Right renal pelvis (tissue), 4 donors: Measurements from ENCODE around the gene MPHOSPH6. TPM values are rescaled to one million over a fixed set of nuclear protein-coding genes. Genes with fewer than 3 reads are reported as not detected.
"Not testable (repeated sequence)": the region's sequence is repeated elsewhere in the genome, so short reads cannot be mapped to it uniquely, and the experiment has no call there.

Source experiments
- DNase-seq, 4 donors: peaks; one replicate each; pipeline ENCODE4 v3.0.0-alpha.2; 2013; ENCODE audit warnings: low read depth in 4 of 4, low spot score in 3 of 4, missing footprints in 1 of 4
- polyA plus RNA-seq, 4 donors: library from polyadenylated mRNA; unstranded; fragments of 120-200 nt; gene quantifications; one replicate each; pipeline ENCODE4 v1.2.1, GENCODE V29; 2013; ENCODE audit not compliant: insufficient read length in 4 of 4

The MPHOSPH6 gene
- polyA plus RNA-seq, result 10 to 100 TPM; 40.7 to 51.6 (median 45.4) TPM

DNA sequence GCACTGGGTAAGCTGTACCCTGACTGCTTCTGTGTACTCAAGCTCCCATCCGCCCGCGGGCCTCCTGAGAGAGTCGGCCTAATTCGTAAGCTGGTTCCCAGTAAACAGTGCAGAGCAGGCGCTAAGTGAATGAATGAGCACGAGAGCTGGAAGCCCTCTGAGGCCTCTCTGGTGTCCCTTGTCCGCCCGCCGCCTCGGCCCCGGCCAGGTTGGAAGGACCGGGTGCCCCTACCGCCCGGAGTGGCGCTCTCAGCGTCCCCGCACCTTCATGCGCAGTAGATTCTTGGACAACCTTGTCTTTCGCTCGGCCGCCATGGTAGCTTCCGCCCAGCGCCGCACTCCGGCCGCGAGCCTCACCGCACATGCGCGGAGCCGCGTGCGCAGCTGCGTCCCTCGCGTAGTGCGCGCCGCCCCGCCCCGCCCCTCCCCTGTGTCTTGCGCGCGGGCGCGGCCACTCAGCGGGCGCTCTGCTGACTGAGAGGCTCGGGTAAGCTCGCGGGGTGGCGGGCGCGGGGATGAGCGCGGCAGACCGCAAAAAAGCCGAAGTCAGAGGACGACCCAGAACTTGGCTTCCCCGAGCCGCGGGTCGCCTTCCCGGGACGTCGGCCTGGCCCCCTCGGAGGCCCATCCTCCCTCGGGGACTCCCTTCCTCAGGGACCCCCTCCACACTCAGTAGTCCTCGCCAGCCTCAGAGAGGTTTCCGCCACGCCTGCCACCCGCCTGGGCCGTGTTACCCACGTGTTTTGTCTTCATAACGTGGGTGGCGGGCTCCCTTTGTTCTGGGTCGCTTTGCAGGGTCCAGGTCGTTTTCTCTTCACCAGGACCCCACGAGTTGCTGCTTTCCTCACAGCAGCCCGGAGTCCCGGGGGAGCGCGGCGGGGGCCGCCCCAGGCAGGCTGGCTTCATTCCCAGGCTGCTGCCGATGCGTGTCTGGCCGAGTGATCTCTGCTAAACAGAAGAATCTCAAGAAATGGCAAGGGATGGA, at the start of gene MPHOSPH6:
Gene MPHOSPH6 (minus strand): TSS at position 364 of the 985 bp plus-strand sequence. CDS start 49 bp downstream, at position 315.
- DNase-seq, result peak; percentile 77 to 84 (median 84)

DNA sequence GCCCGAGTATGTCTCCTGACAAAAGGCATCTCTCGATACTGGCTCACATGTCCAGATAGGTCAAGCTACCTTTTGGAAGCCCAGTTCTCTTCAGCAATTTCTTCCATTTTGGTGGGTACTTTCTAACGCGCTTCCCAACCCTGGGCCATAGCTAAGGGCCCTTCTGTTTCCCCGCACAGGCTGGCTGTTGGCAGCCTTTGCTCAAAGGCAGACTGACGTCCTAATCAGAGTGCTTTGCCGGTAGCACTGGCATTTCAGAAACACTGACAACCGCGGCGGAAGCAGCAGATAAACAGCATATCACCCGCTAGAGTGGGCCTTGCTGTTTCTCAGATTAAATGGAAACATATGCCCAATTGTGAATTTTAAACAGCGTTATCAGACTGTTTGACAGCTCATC, 49.3 kb upstream of the MPHOSPH6 start:
- no peak for DNase-seq

DNA sequence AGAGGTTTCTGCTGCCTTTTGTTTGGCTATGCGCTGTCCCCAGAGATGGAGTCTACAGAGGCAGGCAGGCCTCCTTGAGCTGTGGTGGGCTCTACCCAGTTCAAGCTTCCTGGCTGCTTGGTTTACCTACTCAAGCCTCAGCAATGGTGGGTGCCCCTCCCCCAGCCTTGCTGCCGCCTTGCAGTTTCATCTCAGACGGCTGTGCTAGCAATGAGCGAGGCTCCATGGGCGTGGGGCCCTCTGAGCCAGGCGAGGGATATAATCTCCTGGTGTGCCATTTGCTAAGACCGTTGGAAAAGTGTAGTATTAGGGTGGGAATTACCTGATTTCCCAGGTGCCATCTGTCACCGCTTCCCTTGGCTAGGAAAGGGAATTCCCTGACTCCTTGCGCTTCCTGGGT, 39.3 kb upstream of the MPHOSPH6 start:
- DNase-seq, result not testable (repeated sequence)

GRCh38 chr16:82203198-82203597, 33.2 kb upstream of the MPHOSPH6 start:
- DNase-seq, result no peak

- peak; percentile 45 to 73 (median 64) for DNase-seq
Measured at GRCh38 chr16:82201926-82202325, 31.9 kb upstream of the MPHOSPH6 start.

DNA sequence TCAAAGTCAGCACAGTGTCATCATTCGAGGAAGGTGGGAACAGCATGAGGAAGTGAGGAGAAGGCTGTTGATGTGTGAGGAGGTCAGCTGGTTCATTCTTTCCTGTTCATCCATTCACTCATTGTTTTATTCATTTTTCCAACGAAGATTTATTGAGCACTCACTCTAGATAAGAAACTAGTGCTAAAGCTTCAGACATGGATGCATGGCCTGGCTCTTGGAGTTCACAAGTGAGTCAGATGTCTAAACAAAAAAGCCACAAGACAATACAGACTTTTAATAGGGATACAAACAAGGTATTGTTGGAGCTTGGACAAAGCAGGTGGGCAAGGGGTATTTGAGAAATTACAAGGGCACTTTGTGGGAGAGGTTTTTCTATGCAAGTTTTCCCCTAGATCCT, 31.3 kb upstream of the MPHOSPH6 start:
- no peak for DNase-seq

DNA sequence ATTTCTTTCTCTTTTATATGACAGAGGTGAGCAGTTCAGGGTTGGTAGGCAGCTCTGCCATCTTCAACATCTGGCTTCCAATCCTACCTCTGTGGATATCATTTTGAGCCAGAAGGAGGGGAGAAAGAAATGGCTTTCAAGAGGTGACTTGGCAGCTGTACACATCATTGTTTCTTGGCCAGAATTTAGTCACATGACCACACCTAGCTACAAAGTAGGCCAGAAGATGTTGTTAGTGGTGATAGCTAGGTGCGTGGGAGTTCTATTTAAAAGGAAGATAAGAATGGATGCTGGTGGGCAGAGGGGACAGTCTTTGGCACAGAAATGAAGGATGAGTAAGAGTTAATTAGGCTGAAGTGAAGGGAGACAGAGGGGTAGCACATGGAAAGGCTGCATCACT, 29.2 kb upstream of the MPHOSPH6 start:
- DNase-seq, result no peak

DNA sequence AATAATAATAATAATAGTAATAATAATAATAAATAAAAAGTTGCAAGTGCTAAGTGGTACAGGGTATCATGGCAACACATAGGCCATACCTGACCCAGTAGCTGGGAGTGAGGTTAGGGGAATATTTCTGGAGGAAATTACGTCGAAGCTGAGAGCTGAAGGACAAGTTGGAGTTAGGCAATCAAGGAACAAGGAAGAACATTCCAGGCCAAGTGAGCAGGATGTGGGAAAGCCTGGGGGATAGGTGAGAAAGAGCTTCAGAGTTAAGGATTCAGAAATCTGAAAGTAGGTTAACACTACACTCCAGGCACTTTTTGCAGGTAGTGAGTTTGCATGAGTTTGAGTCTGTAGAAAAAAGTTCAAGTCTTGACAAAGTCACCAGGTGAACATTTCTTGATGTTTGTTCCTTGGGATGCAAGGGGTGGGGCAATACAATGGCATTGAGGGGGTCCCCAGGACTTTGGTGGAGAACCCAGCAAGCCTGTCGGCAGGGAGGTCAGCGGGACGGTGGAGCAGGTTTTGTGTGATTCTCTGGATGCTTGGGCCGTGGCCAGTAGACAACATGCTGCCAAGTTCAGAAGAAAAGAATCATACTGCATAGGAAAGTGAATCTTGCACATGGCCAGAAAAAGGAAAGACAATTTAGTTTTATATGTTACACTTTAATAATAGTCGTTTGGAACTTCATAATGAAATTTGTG, 27.7 kb upstream of the MPHOSPH6 start:
- DNase-seq, result no peak

DNA sequence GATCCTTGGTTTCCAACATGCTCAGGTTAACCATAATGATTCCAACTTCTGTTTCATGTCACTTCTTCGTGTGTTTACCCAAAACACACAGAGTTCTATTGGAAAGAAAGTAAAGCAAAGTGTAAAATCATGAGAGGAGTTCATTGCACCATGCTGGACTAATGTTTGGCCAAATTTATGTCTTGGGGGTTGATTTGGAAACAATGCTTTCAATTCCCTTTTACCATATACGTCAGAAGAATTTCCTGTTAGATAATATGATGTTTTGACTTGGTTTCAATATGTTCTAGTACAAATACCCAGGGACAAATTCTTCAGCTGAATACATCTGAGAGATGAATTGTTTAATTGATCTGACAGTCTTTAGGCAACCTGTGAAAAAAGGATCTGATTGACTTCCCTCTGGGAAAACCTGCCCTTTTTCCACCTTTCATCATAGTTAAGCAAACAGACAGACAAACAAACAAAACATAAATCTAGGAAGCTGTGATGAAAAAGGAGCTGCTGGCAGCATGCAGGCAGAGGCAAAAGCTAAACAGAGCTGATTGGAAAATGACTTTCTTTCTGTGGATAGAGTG, 26.0 kb upstream of the MPHOSPH6 start:
- DNase-seq, result no peak

GRCh38 chr16:82194086-82194485, 24.1 kb upstream of the MPHOSPH6 start:
- DNase-seq, result no peak

- no peak for DNase-seq
Measured at GRCh38 chr16:82192665-82193064, 22.6 kb upstream of the MPHOSPH6 start.

DNA sequence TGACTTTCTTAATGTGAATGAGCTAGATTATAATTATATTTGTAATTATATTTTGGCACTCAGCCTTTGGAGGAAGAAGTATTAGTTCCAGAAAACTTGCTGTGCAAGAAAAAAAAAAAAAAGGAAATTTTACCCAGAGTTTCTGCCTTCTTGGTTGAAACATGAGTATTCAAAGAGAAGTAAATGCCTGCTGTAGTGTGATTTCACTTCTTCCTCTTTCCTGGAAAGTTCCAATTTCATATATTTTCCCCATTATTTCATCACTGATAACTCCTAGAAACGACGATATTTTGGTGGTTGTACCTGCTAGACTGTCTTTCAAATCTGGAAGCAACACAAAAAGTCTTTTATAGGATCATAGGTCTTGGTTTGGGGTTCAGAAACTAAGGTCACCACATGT, 20.4 kb upstream of the MPHOSPH6 start:
- no peak for DNase-seq

DNA sequence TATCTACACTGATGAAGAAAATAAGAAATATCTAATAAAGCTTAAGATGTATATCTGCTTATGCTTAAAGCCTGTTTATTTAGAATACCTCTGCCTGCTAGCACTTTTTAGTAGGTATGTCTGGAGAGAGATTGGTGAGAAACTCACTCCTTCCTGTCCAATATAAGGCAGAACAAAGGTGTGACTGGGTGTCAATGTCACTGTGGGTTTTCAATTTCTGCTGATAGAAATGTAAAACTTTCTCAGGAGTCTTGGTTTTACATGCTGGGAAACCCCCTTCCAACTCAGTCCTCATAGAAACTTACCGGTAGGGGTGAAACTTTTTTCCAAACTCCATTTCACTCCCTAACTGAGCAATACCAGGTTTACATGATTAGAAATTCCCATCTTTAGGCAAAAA, 17.8 kb upstream of the MPHOSPH6 start:
- DNase-seq, result no peak

- DNase-seq, result no peak
Measured at GRCh38 chr16:82185012-82185411, 15.0 kb upstream of the MPHOSPH6 start.

- DNase-seq, result no peak
Measured at GRCh38 chr16:82184213-82184612, 14.2 kb upstream of the MPHOSPH6 start.

DNA sequence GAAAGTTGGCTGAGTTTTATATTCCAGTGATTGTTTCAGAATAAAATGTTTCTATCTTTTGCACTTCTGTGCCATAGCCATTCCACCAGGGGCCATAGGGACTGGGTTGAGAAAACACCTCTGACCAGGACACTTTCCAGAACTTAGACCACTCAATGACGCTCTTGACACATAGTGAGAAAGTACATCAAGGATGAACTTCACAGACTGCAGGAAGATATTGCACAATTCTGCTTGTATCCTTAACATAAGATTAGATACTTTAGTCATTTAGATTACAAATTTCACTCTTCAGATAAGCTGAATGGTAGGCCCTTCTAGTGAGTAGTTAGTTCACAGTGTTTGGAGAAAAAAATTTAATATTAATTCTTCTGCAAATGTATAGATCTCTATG, 13.0 kb upstream of the MPHOSPH6 start:
- no peak for DNase-seq

GRCh38 chr16:82182266-82183003, 12.4 kb upstream of the MPHOSPH6 start:
- peak in 2 of 4 donors; percentile 35 to 49 for DNase-seq

DNA sequence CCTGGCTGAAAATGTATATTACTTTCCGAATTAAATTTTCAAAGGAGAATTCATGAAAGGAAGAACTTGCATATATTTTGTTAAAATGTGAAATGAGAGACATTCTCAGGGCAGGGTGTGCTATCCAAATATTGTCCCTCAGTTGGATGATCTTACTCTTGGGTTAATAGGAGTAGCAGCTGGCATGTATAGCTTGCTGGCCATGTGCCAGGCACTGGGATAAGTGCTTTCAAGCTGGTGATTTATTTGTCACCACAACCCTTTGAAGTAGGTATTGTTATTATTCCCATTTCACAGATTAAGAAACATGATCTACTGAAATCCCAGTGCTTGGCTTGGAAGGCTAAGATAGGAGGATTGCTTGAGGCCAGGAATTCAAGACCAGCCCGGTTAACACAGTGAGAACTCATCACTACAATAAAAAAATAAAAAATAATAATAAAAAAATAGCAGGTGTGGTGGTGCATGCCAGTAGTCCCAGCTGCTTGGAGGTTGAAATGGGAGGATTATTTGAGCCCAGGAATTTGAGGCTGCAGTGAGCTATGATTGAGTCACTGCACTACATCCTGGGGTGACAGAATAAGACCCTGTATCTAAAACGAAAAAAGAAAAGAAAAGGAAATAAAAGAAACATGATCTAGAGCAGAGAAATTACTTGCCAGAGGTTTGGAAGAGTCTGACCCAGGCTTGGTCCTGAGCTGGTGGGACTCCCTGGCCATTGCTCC, 11.6 kb upstream of the MPHOSPH6 start:
- no peak for DNase-seq

GRCh38 chr16:82178352-82178751, 8.3 kb upstream of the MPHOSPH6 start:
- DNase-seq, result no peak

DNA sequence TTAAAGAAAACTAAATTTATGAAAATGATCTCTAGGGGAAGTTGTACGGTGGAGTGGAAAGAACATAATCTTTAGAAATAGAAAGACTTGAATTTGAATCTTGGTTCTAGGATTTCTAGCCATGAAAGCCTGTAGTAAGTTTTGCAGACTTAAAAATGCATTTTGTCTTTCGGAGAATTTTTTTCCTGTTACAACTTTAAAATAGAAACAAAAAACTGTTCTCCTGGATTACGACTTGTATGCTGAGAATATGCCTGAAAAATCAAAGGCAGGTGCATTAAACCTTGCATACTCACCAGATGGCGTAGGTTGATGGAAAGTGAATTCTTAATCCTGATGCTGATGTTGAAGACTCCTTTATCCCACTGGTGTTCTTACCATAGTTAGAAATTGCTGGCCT, 7.5 kb upstream of the MPHOSPH6 start:
- no peak for DNase-seq
